K562 (cell line): ENCODE data around the gene DYNC1I1. TPM values are rescaled to one million over a fixed set of nuclear protein-coding genes. Genes with fewer than 3 reads are reported as not detected.

Experiments used
- ATAC-seq: fragments of 200-7000 bp; cut with Tn5 transposase; 3 replicates; pipeline ENCODE4 v1.9.1; 2020; ENCODE audit warnings: moderate library complexity
- BruUV-seq: library from RNA; stranded (reverse); fragments of 400-500 nt; replicated peaks from 2 replicates; lab custom pipeline; 2021; lab: Mats Ljungman, UMichigan
- CTCF ChIA-PET: fragments of 300-600 bp; formaldehyde crosslinking; extraction: SDS; loops from one replicate; lab custom pipeline; 2021; ENCODE audit warnings: low intra/inter-chr PET ratio; lab: Yijun Ruan, JAX
- POLR2A ChIA-PET: fragments of 300-600, 350-650 bp; sonication (Branson Sonifier 250); formaldehyde crosslinking; extraction: SDS; loops from one replicate; lab custom pipeline; 2021; ENCODE audit warnings: antibody characterized with exemption, inconsistent platforms; lab: Yijun Ruan, JAX
- DNase-seq, 4 experiments: peaks; one replicate each; pipeline versions ENCODE4 v3.0.0 to v3.0.0-alpha.2; 2011 to 2018; ENCODE audit warnings: low spot score in 3 of 4, mixed read lengths in 3 of 4; ENCODE audit errors: extremely low read depth in 1 of 4
- FAIRE-seq: peaks from 2 replicates; lab custom pipeline; 2011; peaks lifted over from hg19 to GRCh38; lab: Jason Lieb, UNC
- H2AFZ ChIP-seq: 2 replicates; pipeline ENCODE4 v1.6.0; 2011; ENCODE audit warnings: low read depth, low read length, control low read depth, inconsistent platforms
- H3K27ac ChIP-seq: fragments of 200-600 bp; 3 replicates; pipeline ENCODE4 v1.8.0; 2011; ENCODE audit warnings: low read depth, mild to moderate bottlenecking, control low read depth, inconsistent platforms, low read length, moderate library complexity, mixed read lengths; ENCODE audit errors: extremely low read depth
- H3K27me3 ChIP-seq, 2 experiments: fragments of 300-600 bp in 1 of 2; 2 replicates in 1 of 2; 3 replicates in 1 of 2; pipeline versions ENCODE4 v1.6.0 to v1.8.0; 2011; ENCODE audit warnings: inconsistent platforms in 2 of 2, low read length in 2 of 2, mild to moderate bottlenecking in 1 of 2, mixed read lengths in 1 of 2, moderate library complexity in 1 of 2; ENCODE audit not compliant: control insufficient read depth in 2 of 2, insufficient read depth in 2 of 2
- H3K36me3 ChIP-seq: fragments of 300-600 bp; 3 replicates; pipeline ENCODE4 v1.8.0; 2011; ENCODE audit warnings: mild to moderate bottlenecking, low read length, inconsistent platforms; ENCODE audit not compliant: control insufficient read depth, insufficient read depth
- H3K4me1 ChIP-seq, 2 experiments: fragments of 200-600 bp in 1 of 2; replicated peaks in 1 of 2; 2 replicates in 1 of 2; 3 replicates in 1 of 2; pipeline versions ENCODE4 v1.5.1 to v1.8.0; 2011; ENCODE audit warnings: inconsistent platforms in 2 of 2, low read length in 2 of 2, mild to moderate bottlenecking in 1 of 2, mixed read lengths in 1 of 2, moderate library complexity in 1 of 2; ENCODE audit not compliant: control insufficient read depth in 2 of 2, insufficient read depth in 2 of 2
- H3K4me2 ChIP-seq: 2 replicates; pipeline ENCODE4 v1.6.1; 2011; ENCODE audit warnings: low read length, control low read depth, inconsistent platforms, mixed read lengths; ENCODE audit not compliant: insufficient read depth
- H3K4me3 ChIP-seq: fragments of 200-600 bp; sonication (generic), shearing (Covaris generic); 2 replicates; pipeline ENCODE4 v1.5.1; 2016; ENCODE audit warnings: control low read depth, inconsistent platforms
- H3K79me2 ChIP-seq: fragments of 200-600 bp; 3 replicates; pipeline ENCODE4 v1.8.0; 2011; ENCODE audit warnings: low read length, inconsistent platforms; ENCODE audit not compliant: control insufficient read depth, insufficient read depth
- H3K9ac ChIP-seq, 2 experiments: 2 replicates each; pipeline versions ENCODE4 v1.6.0 to v1.6.1; 2011; ENCODE audit warnings: low read depth in 2 of 2, low read length in 2 of 2, control low read depth in 1 of 2, inconsistent platforms in 1 of 2, mild to moderate bottlenecking in 1 of 2, mixed read lengths in 1 of 2; ENCODE audit not compliant: insufficient read depth in 1 of 2
- H3K9me1 ChIP-seq: one replicate; pipeline ENCODE4 v1.6.0; 2011; ENCODE audit warnings: inconsistent platforms, mild to moderate bottlenecking, low read length, moderate library complexity; ENCODE audit not compliant: control insufficient read depth, insufficient read depth
- H3K9me3 ChIP-seq: replicated peaks from 2 replicates; pipeline ENCODE4 v1.5.1; 2011; ENCODE audit warnings: low read depth, low read length, inconsistent platforms; ENCODE audit not compliant: control insufficient read depth, insufficient read depth
- H4K20me1 ChIP-seq: replicated peaks from 2 replicates; pipeline ENCODE4 v1.6.1; 2011; ENCODE audit warnings: low read length, inconsistent platforms, mixed read lengths; ENCODE audit not compliant: control insufficient read depth, insufficient read depth
- ARID3A ChIP-seq: IDR thresholded peaks from 2 replicates; pipeline ENCODE4 v1.6.1; 2012; ENCODE audit warnings: low read depth, low read length, improper control_type of control experiment, borderline replicate concordance
- HES1 ChIP-seq: fragments of 450-650 bp; IDR thresholded peaks from 2 replicates; pipeline ENCODE4 v1.6.1; 2016; ENCODE audit warnings: low read depth, mild to moderate bottlenecking, moderate library complexity
- HNRNPH1 ChIP-seq: fragments of 200-400 bp; formaldehyde crosslinking; optimal IDR thresholded peaks from 2 replicates; pipeline ENCODE3; 2017; ENCODE audit warnings: low read depth, mild to moderate bottlenecking, low read length, moderate library complexity
- HNRNPL ChIP-seq: fragments of 200-400 bp; formaldehyde crosslinking; IDR thresholded peaks from 2 replicates; pipeline ENCODE4 v1.6.1; 2017; ENCODE audit warnings: low read depth, mild to moderate bottlenecking, low read length
- IFI16 ChIP-seq: fragments of 250-450 bp; sonication (Bioruptor Pico); IDR thresholded peaks from 2 replicates; pipeline ENCODE4 v2.1.2; 2022; ENCODE audit warnings: mild to moderate bottlenecking, inconsistent platforms
- KDM1A ChIP-seq, 2 experiments: fragments of 450-650 bp; IDR thresholded peaks; 2 replicates each; pipeline ENCODE4 v1.6.1; 2016; ENCODE audit warnings: mild to moderate bottlenecking in 2 of 2
- MNT ChIP-seq, 2 experiments: fragments of 450-650 bp; conservative IDR thresholded peaks; 2 replicates each; pipeline ENCODE4 v1.6.1; 2017; ENCODE audit warnings: mild to moderate bottlenecking in 2 of 2, moderate library complexity in 2 of 2
- RFX5 ChIP-seq: IDR thresholded peaks from 2 replicates; pipeline ENCODE4 v1.6.1; 2011; ENCODE audit warnings: low read depth, mild to moderate bottlenecking, improper control_type of control experiment, low read length
- TFAP4 ChIP-seq: sonication (generic); formaldehyde crosslinking; IDR thresholded peaks from 2 replicates; pipeline ENCODE4 v1.8.0; 2022; ENCODE audit warnings: missing genetic modification reagents, mild to moderate bottlenecking, moderate library complexity, borderline replicate concordance
- THAP7 ChIP-seq: fragments of 250-450 bp; sonication (Bioruptor Pico); IDR thresholded peaks from 2 replicates; pipeline ENCODE4 v1.5.0; 2021
- ZBTB5 ChIP-seq: fragments of 450-650 bp; IDR thresholded peaks from 2 replicates; pipeline ENCODE4 v1.6.1; 2017; ENCODE audit warnings: antibody characterized with exemption
- ZBTB8A ChIP-seq: fragments of 450-650 bp; IDR thresholded peaks from 2 replicates; pipeline ENCODE4 v1.6.1; 2018; ENCODE audit warnings: mild to moderate bottlenecking, moderate library complexity; ENCODE audit not compliant: partially characterized antibody
- ZNF23 ChIP-seq: fragments of 250-450 bp; sonication (Bioruptor Pico); IDR thresholded peaks from 2 replicates; pipeline ENCODE4 v1.4.0; 2020; ENCODE audit warnings: mild to moderate bottlenecking
- ZZZ3 ChIP-seq: fragments of 450-650 bp; IDR thresholded peaks from 2 replicates; pipeline ENCODE4 v1.6.1; 2016; ENCODE audit warnings: antibody characterized with exemption, mild to moderate bottlenecking, moderate library complexity
- WGBS: fragments of 100-300 bp; shearing (Covaris generic); methylation state at CpG from one replicate; pipeline ENCODE4 v1.1.6; 2016; ENCODE audit warnings: low coverage, mixed read lengths; ENCODE audit not compliant: insufficient coverage; ENCODE audit errors: missing lambda C conversion rate; 5-methylcytosine and 5-hydroxymethylcytosine counted together
- in situ Hi-C: fragments of 300-500 bp; cut with MboI; formaldehyde crosslinking; loops from 4 replicates; pipeline ENCODE4 v1.15.0; 2018; ENCODE audit warnings: inconsistent platforms, mixed read lengths
- intact Hi-C: fragments of 100-400 bp; cut with micrococcal nuclease; formaldehyde crosslinking; loops from 2 replicates; pipeline ENCODE4 v1.14.2; 2022
- polyA plus RNA-seq, 8 experiments: library from polyadenylated mRNA; depleted of rRNA in 4 of 8; stranded (reverse) in 5 of 8; unstranded in 3 of 8; fragments of >200 nt; fragmentation: Nextera tagmentation in 2 of 8; fragmentation: Illumina TruSeq in 1 of 8; extraction: Ambion mirVana in 2 of 8; extraction: Trizol in 1 of 8; gene quantifications; 2 replicates each; pipeline versions ENCODE4 v1.2.1 to v1.2.3, GENCODE V29; 2011 to 2014; ENCODE audit warnings: inconsistent platforms in 1 of 8, missing spikeins in 1 of 8
- total RNA-seq, 7 experiments: library from RNA; depleted of rRNA in 6 of 7; stranded (reverse); fragments of >200 nt in 6 of 7; fragmentation: Illumina TruSeq in 2 of 7; extraction: Trizol in 2 of 7; gene quantifications; 2 replicates each; pipeline versions ENCODE4 v1.2.1 to v1.2.3, GENCODE V29; 2011 to 2021; ENCODE audit warnings: low replicate concordance in 1 of 7

The DYNC1I1 gene
- total and polyA plus RNA-seq, 9 of the 15 experiments (the other 6 are each of a cell fraction or from before 2014, with no cell fraction given), result 0.22 to 1.5 (median 0.44) TPM

GRCh38 chr7:95931460-95932232, 159.3 kb downstream of the DYNC1I1 start:
- FAIRE-seq (no peak), DNase-seq (no peak), ATAC-seq (peak; percentile 34; the same call in 1 of the 3 replicates)
- no TSS peak for BruUV-seq
- intact Hi-C loops, result no loop called here
- Histone ChIP-seq H3K4me1 (no peaks in the 10 kb centered on the region), H4K20me1 (no peaks in the 10 kb centered on the region), H3K9ac (no peak overlapping the region), H3K9me1 (no peaks in the 10 kb centered on the region), H3K4me2 (no peak overlapping the region), H3K9me3 (no peaks in the 10 kb centered on the region), H3K4me3 (no peak overlapping the region), H2AFZ (no peak overlapping the region), H3K36me3 (no peaks in the 10 kb centered on the region), H3K79me2 (no peaks in the 10 kb centered on the region), H3K27ac (no peak overlapping the region), H3K27me3 (peaks cover 0 to 3% of the 10 kb centered on the region in 2 experiments; a peak in 2 of 5 replicates)
- in situ Hi-C loops, result no loop called here
- POLR2A ChIA-PET, result no interaction called here
- CTCF ChIA-PET, result no interaction called here
- 1% methylated on average over 6 of the region's 6 CpGs for WGBS
- TF ChIP-seq ZBTB8A (no peak), ZNF23 (CRISPR knock-in tag) (no peak), THAP7 (CRISPR knock-in tag) (no peak), HNRNPH1 (no peak), ARID3A (no peak), KDM1A (IDR thresholded peaks at IDR 0.05) (no peak), IFI16 (CRISPR knock-in tag) (no peak), TFAP4 (CRISPR knock-in tag) (no peak), ZZZ3 (no peak), HES1 (no peak), MNT (conservative IDR thresholded peaks at IDR 0.05) (peak in 1 of 2 experiments; percentile 32; a peak in 1 of 4 replicates), RFX5 (no peak), ZBTB5 (no peak), HNRNPL (no peak)
